ENCODE data around the gene PDCD1LG2. TPM values are rescaled to one million over a fixed set of nuclear protein-coding genes. Genes with fewer than 3 reads are reported as not detected.

PDCD1LG2 gene
- total and polyA plus RNA-seq, 2 of the 8 experiments (the other 6 are each of a cell fraction or from before 2014, with no cell fraction given) = not detected

- TF ChIP-seq RAD21 (IDR thresholded peaks at IDR 0.05 in 1 of 2, conservative IDR thresholded peaks at IDR 0.05 in 1 of 2; ENCODE audit: low read depth in 2 of 2, low read length in 2 of 2) (0 out of 4 replicates have a peak, but pooled peaks of 1 of the 2 experiments have one; percentile 8), CBX8 (IDR thresholded peaks at IDR 0.05; ENCODE audit: borderline replicate concordance, low read depth, low read length) (no peak)
- POLR2A ChIA-PET (ENCODE audit: partially characterized antibody) = no interaction called here
- H2BK5ac ChIP-seq (ENCODE audit: low read depth, low read length) = no peak overlapping the region
These were observed 40.2 kb upstream of the PDCD1LG2 start for GRCh38 chr9:5470122-5470521.

More at GRCh38 chr9:5470122-5470521, 40.2 kb upstream of the PDCD1LG2 start:
- no peaks in the 10 kb centered on the region for H3K27me3 ChIP-seq (replicated peaks in 1 of 4; ENCODE audit: control insufficient read depth in 3 of 4, extremely low read depth in 1 of 4, insufficient read depth in 3 of 4, low read length in 3 of 4)
- H2BK15ac ChIP-seq (ENCODE audit: low read length) = no peak overlapping the region
- H3K56ac ChIP-seq (replicated peaks; ENCODE audit: insufficient read length, low read depth, low read length) = no peak overlapping the region
- no peaks in the 10 kb centered on the region for H4K20me1 ChIP-seq (replicated peaks in 1 of 2; ENCODE audit: control insufficient read depth in 1 of 2, insufficient read depth in 2 of 2, low read length in 2 of 2)
- no peak overlapping the region for H2AFZ ChIP-seq (ENCODE audit: low read length)
- no peak for FAIRE-seq
- H3K79me1 ChIP-seq (ENCODE audit: low read depth, low read length) = no peaks in the 10 kb centered on the region
- H3K36me3 ChIP-seq (ENCODE audit: control insufficient read depth in 2 of 4, insufficient read depth in 4 of 4, low read length in 3 of 4) = no peaks in the 10 kb centered on the region
- H3K79me2 ChIP-seq (ENCODE audit: control insufficient read depth in 1 of 2, insufficient read depth in 2 of 2, low read length in 2 of 2) = no peaks in the 10 kb centered on the region
- no peak overlapping the region for H3K18ac ChIP-seq (ENCODE audit: extremely low read depth, low read length)
- H4K5ac ChIP-seq (ENCODE audit: insufficient read length, low read depth, low read length) = no peak overlapping the region
- H3K4me2 ChIP-seq (ENCODE audit: insufficient read depth in 1 of 2, low read depth in 2 of 2, low read length in 2 of 2) = no peak overlapping the region
- H3K9me3 ChIP-seq (ENCODE audit: insufficient read depth in 2 of 2, low read depth in 1 of 2, low read length in 1 of 2) = no peaks in the 10 kb centered on the region
- no peak overlapping the region for H2BK20ac ChIP-seq (ENCODE audit: low read length)
- no peak overlapping the region for H2BK120ac ChIP-seq (replicated peaks; ENCODE audit: low read depth, low read length)
- H3K4me3 ChIP-seq (ENCODE audit: extremely low read depth in 1 of 4, insufficient read depth in 2 of 4, low read depth in 3 of 4, low read length in 4 of 4) = no peak overlapping the region
- no peak overlapping the region for H3K27ac ChIP-seq (ENCODE audit: low read depth, low read length)
- no peaks in the 10 kb centered on the region for H3K23me2 ChIP-seq (ENCODE audit: low read depth, low read length)
- no peak for DNase-seq (ENCODE audit: low read depth in 1 of 2, low spot score in 2 of 2)
- 91% methylated on average over 1 of the region's 1 CpG; no CpG with 5 or more reads in 1 of the 2 experiments for WGBS, 2 experiments (ENCODE audit: extremely low coverage in 1 of 2, insufficient coverage in 1 of 2, insufficient read length in 1 of 2, insufficient replicate concordance in 2 of 2, low coverage in 1 of 2, low lambda C conversion rate in 2 of 2, missing lambda C conversion rate in 1 of 2)
- no peak overlapping the region for H4K8ac ChIP-seq (ENCODE audit: extremely low read depth, insufficient read depth, low read length)
- no peaks in the 10 kb centered on the region for H3K4me1 ChIP-seq (replicated peaks in 1 of 4; ENCODE audit: control insufficient read depth in 3 of 4, insufficient read depth in 4 of 4, low read length in 3 of 4)
- no peak overlapping the region for H2AK5ac ChIP-seq (ENCODE audit: low read depth, low read length)
- H2BK12ac ChIP-seq (ENCODE audit: low read depth, low read length) = no peak overlapping the region
- H3K4ac ChIP-seq (replicated peaks; ENCODE audit: insufficient read length, low read depth, low read length) = no peak overlapping the region
- CTCF ChIA-PET (ENCODE audit: partially characterized antibody) = interaction anchor here (1.3 kb wide), 3 partner anchors 11 to 19 kb away, joined by 3 to 4 read pairs (median 4); partner anchors contain the start of gene CD274
- H3K23ac ChIP-seq (ENCODE audit: insufficient read length) = no peak overlapping the region
- no peak overlapping the region for H4K91ac ChIP-seq (replicated peaks; ENCODE audit: insufficient read length, low read length)
- no peak overlapping the region for H3K9ac ChIP-seq (replicated peaks in 1 of 4; ENCODE audit: extremely low read depth in 1 of 4, low read depth in 3 of 4, low read length in 3 of 4)
- no peak overlapping the region for H3K14ac ChIP-seq (ENCODE audit: insufficient read length)
